ENCODE results near the gene QARS1. TPM values are rescaled to one million over a fixed set of nuclear protein-coding genes. Genes with fewer than 3 reads are reported as not detected.

Gene QARS1
- total and polyA plus RNA-seq, 12 donors: 144 to 534 (median 272) TPM

- Histone ChIP-seq H3K4me3 (peak within 1 kb of the TSS; percentile 40 to 96 (median 76)), H3K36me3 (replicated peaks in 1 of 2) (peaks cover 0 to 79% of the 10 kb centered on the region in 2 donors), H3K4me1 (replicated peaks in 1 of 2) (peaks cover 16 to 17% of the 10 kb centered on the region in 2 donors), H3K27ac (peak within 1 kb of the TSS; percentile 66 to 98 (median 93)), H3K9me3 (replicated peaks in 1 of 3) (no peaks in the 10 kb centered on the region), H3K27me3 (no peaks in the 10 kb centered on the region)
- DNase-seq: peak; percentile 93 to 97 (median 95)
- TF ChIP-seq POLR2A (IDR thresholded peaks at IDR 0.05) (peak; percentile 79 to 82), CTCF (IDR thresholded peaks at IDR 0.05) (peak in 1 of 6 experiments; percentile 25)
- intact Hi-C loops (cut with DNase I): no loop called here
- WGBS, 4 donors: 1% methylated on average over 70 of the region's 70 CpGs; no CpG with 5 or more reads in 2 of the 4 donors
These were observed 16.0 kb upstream of the QARS1 start, which contains the start of gene USP19 for GRCh38 chr3:49120438-49121131. USP19 (minus strand) TSS chr3:49120823; CDS start chr3:49119145, 1,678 bp downstream.

- WGBS, 4 donors: 0 to 2% methylated on average over 9 of the region's 9 CpGs; no CpG with 5 or more reads in 2 of the 4 donors
- peak overlapping the region; percentile 66 to 98 (median 93) for H3K27ac ChIP-seq
- peaks cover 0 to 79% of the 10 kb centered on the region in 2 donors for H3K36me3 ChIP-seq (replicated peaks in 1 of 2)
- intact Hi-C loops (cut with DNase I): no loop called here
- DNase-seq: no peak
- peak overlapping the region; percentile 40 to 96 (median 76) for H3K4me3 ChIP-seq
- H3K27me3 ChIP-seq: no peaks in the 10 kb centered on the region
- no peaks in the 10 kb centered on the region for H3K9me3 ChIP-seq (replicated peaks in 1 of 3)
- TF ChIP-seq POLR2A (IDR thresholded peaks at IDR 0.05): no peak
- peak in 2 of 6 experiments; percentile 4 to 17 for TF ChIP-seq CTCF (IDR thresholded peaks at IDR 0.05)
- peaks cover 16 to 17% of the 10 kb centered on the region in 2 donors for H3K4me1 ChIP-seq (replicated peaks in 1 of 2)
These were observed 15.5 kb upstream of the QARS1 start for GRCh38 chr3:49120096-49120437.

GRCh38 chr3:49119439-49119838 is 14.9 kb upstream of the QARS1 start:
- Histone ChIP-seq H3K36me3 (replicated peaks in 1 of 2) (peaks cover 0 to 79% of the 10 kb centered on the region in 2 donors), H3K4me3 (peak overlapping the region in 1 of 4 donors; percentile 96), H3K27me3 (no peaks in the 10 kb centered on the region), H3K4me1 (replicated peaks in 1 of 2) (peaks cover 16 to 17% of the 10 kb centered on the region in 2 donors), H3K9me3 (replicated peaks in 1 of 3) (no peaks in the 10 kb centered on the region), H3K27ac (peak overlapping the region; percentile 35 to 98 (median 93))
- WGBS, 4 donors: 29 to 59% (median 48%) methylated on average over 2 to 3 of the region's 3 CpGs; no CpG with 5 or more reads in 1 of the 4 donors
- peak in 1 of 2 donors; percentile 63 for TF ChIP-seq POLR2A (IDR thresholded peaks at IDR 0.05)
- TF ChIP-seq CTCF (IDR thresholded peaks at IDR 0.05): no peak
- peak in 4 of 7 donors; percentile 49 to 63 (median 52) for DNase-seq
- intact Hi-C loops (cut with DNase I): no loop called here

GRCh38 chr3:49119036-49119435 is 14.5 kb upstream of the QARS1 start:
- no peaks in the 10 kb centered on the region for H3K9me3 ChIP-seq (replicated peaks in 1 of 3)
- no peak for TF ChIP-seq CTCF (IDR thresholded peaks at IDR 0.05)
- TF ChIP-seq POLR2A (IDR thresholded peaks at IDR 0.05): no peak
- DNase-seq: peak in 6 of 7 donors; percentile 49 to 74 (median 64)
- H3K27me3 ChIP-seq: no peaks in the 10 kb centered on the region
- peaks cover 0 to 79% of the 10 kb centered on the region in 2 donors for H3K36me3 ChIP-seq (replicated peaks in 1 of 2)
- peaks cover 16 to 17% of the 10 kb centered on the region in 2 donors for H3K4me1 ChIP-seq (replicated peaks in 1 of 2)
- 21 to 54% (median 40%) methylated on average over 7 to 10 of the region's 10 CpGs for WGBS, 4 donors
- peak overlapping the region; percentile 35 to 98 (median 93) for H3K27ac ChIP-seq
- no peak overlapping the region for H3K4me3 ChIP-seq
- intact Hi-C loops (cut with DNase I): no loop called here

Data from adrenal gland (tissue), 12 donors.